Ovary (tissue), 9 donors: Measurements from ENCODE around the gene SELP. TPM values are rescaled to one million over a fixed set of nuclear protein-coding genes. Genes with fewer than 3 reads are reported as not detected.
A peak's percentile ranks its signal among the peaks of the same experiment; 100 is the strongest.

Source experiments
- DNase-seq, 5 donors: peaks; one replicate each; pipeline ENCODE4 v3.0.0-alpha.2; 2019 to 2020
- H3K27ac ChIP-seq, 2 donors: fragments of 200-600 bp; one replicate each; pipeline versions ENCODE4 v1.5.1 to v1.8.0; 2019 to 2022
- H3K27me3 ChIP-seq: fragments of 200-600 bp; one replicate; pipeline ENCODE4 v1.8.0; 2022
- H3K36me3 ChIP-seq: fragments of 200-600 bp; sonication (generic); one replicate; pipeline ENCODE4 v1.5.1; 2019
- H3K4me1 ChIP-seq: one replicate; pipeline ENCODE4 v1.8.1; 2013; ENCODE audit warnings: mild to moderate bottlenecking, moderate library complexity; ENCODE audit not compliant: insufficient read depth
- H3K4me3 ChIP-seq: fragments of 200-600 bp; sonication (generic); one replicate; pipeline ENCODE4 v1.5.1; 2017
- H3K9me3 ChIP-seq, 2 donors: fragments of 200-600 bp in 1 of 2; sonication (generic) in 1 of 2; one replicate each; pipeline versions ENCODE4 v1.5.1 to v1.8.1; 2013 to 2019; ENCODE audit warnings: mild to moderate bottlenecking in 1 of 2, moderate library complexity in 1 of 2
- EP300 ChIP-seq: sonication (generic); formaldehyde crosslinking; IDR thresholded peaks from one replicate; pipeline ENCODE4 v1.6.1; 2017; ENCODE audit warnings: antibody characterized with exemption
- POLR2A ChIP-seq: fragments of 450-650 bp; IDR thresholded peaks from one replicate; pipeline ENCODE4 v1.6.1; 2017; ENCODE audit warnings: antibody characterized with exemption, mild to moderate bottlenecking, moderate library complexity
- WGBS, 3 donors: extraction: QIAGEN DNeasy Blood & Tissue Kit in 1 of 3; methylation state at CpG; one replicate each; pipeline versions ENCODE4 v1.1.5 to v1.1.7; 2013 to 2017; 5-methylcytosine and 5-hydroxymethylcytosine counted together
- intact Hi-C, 4 donors: fragments of 100-400 bp; cut with DNase I; formaldehyde crosslinking; loops; one replicate each; pipeline versions ENCODE4 v1.11.0 to v1.15.1; 2022 to 2023
- polyA plus RNA-seq, 2 donors: library from polyadenylated mRNA; stranded (reverse); fragments of 200-250 nt in 1 of 2; fragments of 350-450 nt in 1 of 2; fragmentation: Illumina TruSeq in 1 of 2; extraction: RNeasy Lipid Tissue Mini Kit (QIAGEN cat#74804) in 1 of 2; gene quantifications; one replicate each; pipeline ENCODE4 v1.2.3, GENCODE V29; 2013 to 2014
- total RNA-seq, 7 donors: library from RNA; depleted of rRNA in 2 of 7; stranded (reverse); fragments of >200 nt in 2 of 7; fragmentation: NEBNext Ultra II Directional in 3 of 7; extraction: Animal tissue kit (Norgen Biotek cat#: 25700) in 3 of 7; gene quantifications; one replicate each; pipeline versions ENCODE4 v1.1.0 to v1.2.4, GENCODE V29; 2016 to 2023
- TF ChIP-seq, protein P1 (sequence below), 3 donors: fragments of 450-650 bp in 2 of 3; fragments of 200-600 bp in 1 of 3; IDR thresholded peaks; one replicate each; pipeline versions ENCODE4 v1.5.1 to v1.8.0; 2016 to 2022; ENCODE audit warnings: antibody characterized with exemption in 3 of 3, mild to moderate bottlenecking in 1 of 3
- donor health status: DM: no; HTN: no; CAD: no; lungs with moderate emphysema.
- donor health status: DM: no; HTN: no; CAD: no.
- donor health status: Bipolar disorder and iron deficiency.
- donor health status: DM: yes; HTN: yes; CAD: no.
- donor health status: DM: no; HTN: no; CAD: no.
- donor health status: DM: yes; HTN: yes; CAD: no.

SELP gene
- total and polyA plus RNA-seq, 9 donors: 0.68 to 19.7 (median 5.2) TPM

- H3K27ac ChIP-seq: no peak overlapping the region
- 41 to 64% (median 46%) methylated on average over 15 of the region's 15 CpGs for WGBS, 3 donors
- peak; percentile 17 to 63 (median 31) for DNase-seq
- intact Hi-C loops: loop anchor here (5.0 to 10.0 kb wide), 3 partner anchors 79 to 182 kb away; partner anchors contain the start of genes BLZF1 (in 1 of the 4) and NME7 (in 1 of the 4)
- TF ChIP-seq POLR2A (no peak), EP300 (no peak)
- TF ChIP-seq, protein P1, sequence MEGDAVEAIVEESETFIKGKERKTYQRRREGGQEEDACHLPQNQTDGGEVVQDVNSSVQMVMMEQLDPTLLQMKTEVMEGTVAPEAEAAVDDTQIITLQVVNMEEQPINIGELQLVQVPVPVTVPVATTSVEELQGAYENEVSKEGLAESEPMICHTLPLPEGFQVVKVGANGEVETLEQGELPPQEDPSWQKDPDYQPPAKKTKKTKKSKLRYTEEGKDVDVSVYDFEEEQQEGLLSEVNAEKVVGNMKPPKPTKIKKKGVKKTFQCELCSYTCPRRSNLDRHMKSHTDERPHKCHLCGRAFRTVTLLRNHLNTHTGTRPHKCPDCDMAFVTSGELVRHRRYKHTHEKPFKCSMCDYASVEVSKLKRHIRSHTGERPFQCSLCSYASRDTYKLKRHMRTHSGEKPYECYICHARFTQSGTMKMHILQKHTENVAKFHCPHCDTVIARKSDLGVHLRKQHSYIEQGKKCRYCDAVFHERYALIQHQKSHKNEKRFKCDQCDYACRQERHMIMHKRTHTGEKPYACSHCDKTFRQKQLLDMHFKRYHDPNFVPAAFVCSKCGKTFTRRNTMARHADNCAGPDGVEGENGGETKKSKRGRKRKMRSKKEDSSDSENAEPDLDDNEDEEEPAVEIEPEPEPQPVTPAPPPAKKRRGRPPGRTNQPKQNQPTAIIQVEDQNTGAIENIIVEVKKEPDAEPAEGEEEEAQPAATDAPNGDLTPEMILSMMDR (IDR thresholded peaks at IDR 0.05): peak; percentile 42 to 76 (median 64)
- no peaks in the 10 kb centered on the region for H3K36me3 ChIP-seq
- no peaks in the 10 kb centered on the region for H3K9me3 ChIP-seq
- no peaks in the 10 kb centered on the region for H3K27me3 ChIP-seq
- no peaks in the 10 kb centered on the region for H3K4me1 ChIP-seq
- H3K4me3 ChIP-seq: no peak overlapping the region
Measured at GRCh38 chr1:169546087-169546995, 83.6 kb downstream of the SELP start.

- WGBS, 3 donors: 63 to 93% (median 86%) methylated on average over 2 of the region's 2 CpGs
- intact Hi-C loops: loop anchor here (5.0 to 10.0 kb wide), 3 partner anchors 78 to 181 kb away; partner anchors contain the start of genes BLZF1 (in 1 of the 4) and NME7 (in 1 of the 4)
- no peaks in the 10 kb centered on the region for H3K27me3 ChIP-seq
- no peaks in the 10 kb centered on the region for H3K9me3 ChIP-seq
- H3K36me3 ChIP-seq: no peaks in the 10 kb centered on the region
- DNase-seq: no peak
- no peak overlapping the region for H3K27ac ChIP-seq
- no peak overlapping the region for H3K4me3 ChIP-seq
- TF ChIP-seq, protein P1 (IDR thresholded peaks at IDR 0.05): no peak
- no peak for TF ChIP-seq EP300
- TF ChIP-seq POLR2A: no peak
- H3K4me1 ChIP-seq: no peaks in the 10 kb centered on the region
Measured at GRCh38 chr1:169545472-169545871, 84.5 kb downstream of the SELP start.

- DNase-seq: no peak
- H3K36me3 ChIP-seq: no peaks in the 10 kb centered on the region
- no peaks in the 10 kb centered on the region for H3K9me3 ChIP-seq
- no peak overlapping the region for H3K27ac ChIP-seq
- TF ChIP-seq POLR2A: no peak
- TF ChIP-seq, protein P1 (IDR thresholded peaks at IDR 0.05): no peak
- TF ChIP-seq EP300: no peak
- H3K4me3 ChIP-seq: no peak overlapping the region
- intact Hi-C loops: no loop called here
- no peaks in the 10 kb centered on the region for H3K4me1 ChIP-seq
- no peaks in the 10 kb centered on the region for H3K27me3 ChIP-seq
- 59 to 77% (median 66%) methylated on average over 3 of the region's 3 CpGs for WGBS, 3 donors
Measured at GRCh38 chr1:169538998-169539871, 90.7 kb downstream of the SELP start.

Other genes starting within 250 kb of the SELP start
- 10 to 100 TPM in 1 of 7 donors, 1 to 10 TPM in 6; 4.4 to 10.9 (median 6.3) TPM for gene CCDC181, start 202.7 kb downstream of the SELP start, total RNA-seq
- gene CCDC181, start 202.7 kb downstream of the SELP start, polyA plus RNA-seq: 1 to 10 TPM; 4.1 to 5.5 TPM
- 10 to 100 TPM in 6 of 7 donors, 1 to 10 TPM in 1; 9.1 to 28.6 (median 12.1) TPM for gene SLC19A2, start 144.2 kb downstream of the SELP start, total RNA-seq
- 1 to 10 TPM; 6.5 to 7.6 TPM for gene SLC19A2, start 144.2 kb downstream of the SELP start, polyA plus RNA-seq
- 1 to 10 TPM in 1 of 7 donors, under 1 TPM in 4, not detected in 2; 0.05 to 3.3 (median 0.20) TPM for gene F5, start 43.6 kb downstream of the SELP start, total RNA-seq
- under 1 TPM; 0.31 to 0.85 TPM for gene F5, start 43.6 kb downstream of the SELP start, polyA plus RNA-seq
- gene SELL, start 81.5 kb upstream of the SELP start, total RNA-seq: 1 to 10 TPM in 4 of 7 donors, under 1 TPM in 3; 0.36 to 2.0 (median 1.2) TPM
- gene SELL, start 81.5 kb upstream of the SELP start, polyA plus RNA-seq: 10 to 100 TPM in 1 of 2 donors, under 1 TPM in 1; 0.42 to 11.0 TPM
- 10 to 100 TPM in 1 of 7 donors, 1 to 10 TPM in 4, under 1 TPM in 2; 0.58 to 16.9 (median 2.6) TPM for gene SELE, start 104.0 kb upstream of the SELP start, total RNA-seq
- 1 to 10 TPM; 1.7 to 2.9 TPM for gene SELE, start 104.0 kb upstream of the SELP start, polyA plus RNA-seq
- 1 to 10 TPM; 4.0 to 9.3 (median 7.4) TPM for gene METTL18, start 164.8 kb upstream of the SELP start, total RNA-seq
- gene METTL18, start 164.8 kb upstream of the SELP start, polyA plus RNA-seq: 1 to 10 TPM; 7.8 to 9.5 TPM